Memory B cell (primary cell): ENCODE data around the gene MRPS18B.
"Not testable (repeated sequence)": the region's sequence is repeated elsewhere in the genome, so short reads cannot be mapped to it uniquely, and the experiment has no call there.

ENCODE experiments used
- ATAC-seq: fragments of 150-1000 bp; cut with Tn5 transposase; 2 replicates; pipeline ENCODE4 v1.10.0; 2021; ENCODE audit warnings: low read depth, mild to moderate bottlenecking, moderate library complexity
- DNase-seq, 2 donors: peaks; one replicate each; pipeline ENCODE4 v3.0.0; 2022; ENCODE audit warnings: low spot score in 2 of 2
- H3K27ac Mint-ChIP-seq: one replicate; pipeline ENCODE4 v1.8.0; 2022; ENCODE audit warnings: mild to moderate bottlenecking, moderate library complexity, mixed read lengths
- H3K27me3 Mint-ChIP-seq: one replicate; pipeline ENCODE4 v1.8.0; 2022; ENCODE audit warnings: mixed read lengths
- H3K36me3 Mint-ChIP-seq: one replicate; pipeline ENCODE4 v1.8.0; 2022; ENCODE audit warnings: mild to moderate bottlenecking, mixed read lengths
- H3K4me1 Mint-ChIP-seq: one replicate; pipeline ENCODE4 v1.8.0; 2022; ENCODE audit warnings: mixed read lengths
- H3K4me3 Mint-ChIP-seq: one replicate; pipeline ENCODE4 v1.8.0; 2022; ENCODE audit warnings: mild to moderate bottlenecking, moderate library complexity, mixed read lengths
- H3K9me3 Mint-ChIP-seq: one replicate; pipeline ENCODE4 v1.8.0; 2022; ENCODE audit warnings: mixed read lengths

Gene MRPS18B

DNA sequence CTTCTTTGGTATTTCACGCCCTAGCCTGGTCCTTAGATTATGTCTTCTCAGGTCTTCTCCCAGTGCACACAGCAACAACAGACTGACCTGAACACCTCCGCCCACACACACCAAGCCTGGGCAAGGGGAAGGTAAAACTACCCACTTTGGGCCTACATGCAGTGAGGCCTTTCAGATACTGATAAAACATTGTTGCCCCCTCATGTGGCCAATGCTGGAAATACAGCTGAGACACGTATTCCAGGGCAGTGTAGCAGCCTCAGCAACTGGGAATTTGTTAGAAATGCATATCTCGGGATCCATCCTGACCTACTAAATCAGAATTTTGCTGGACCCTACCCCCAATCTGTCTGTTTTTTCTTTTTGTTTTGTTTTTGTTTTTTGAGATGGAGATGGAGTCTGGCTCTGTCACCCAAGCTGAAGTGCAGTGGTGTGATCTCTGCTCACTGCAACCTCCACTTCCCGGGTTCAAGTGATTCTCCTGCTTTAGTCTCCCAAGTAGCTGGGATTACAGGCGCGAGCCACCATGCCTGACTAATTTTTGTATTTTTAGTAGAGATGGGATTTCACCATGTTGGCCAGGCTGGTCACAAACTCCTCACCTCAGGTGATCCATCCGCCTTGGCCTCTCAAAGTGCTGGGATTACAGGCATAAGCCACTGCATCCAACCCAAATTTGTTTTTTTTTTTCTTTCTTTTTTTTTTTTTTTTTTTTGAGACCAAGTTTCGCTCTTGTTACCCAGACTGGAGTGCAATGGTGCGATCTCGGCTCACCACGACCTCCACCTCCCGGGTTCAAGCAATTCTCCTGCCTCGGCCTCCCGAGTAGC, 20.1 kb upstream of the MRPS18B start:
- Mint-ChIP-seq H3K36me3 (peaks cover 14% of the 10 kb centered on the region), H3K27ac (peak overlapping the region; percentile 26)
- H3K9me3 Mint-ChIP-seq, H3K4me3 Mint-ChIP-seq, H3K4me1 Mint-ChIP-seq, H3K27me3 Mint-ChIP-seq: not testable (repeated sequence)
- ATAC-seq = peak; percentile 95
- DNase-seq = peak; percentile 77 to 82

DNA sequence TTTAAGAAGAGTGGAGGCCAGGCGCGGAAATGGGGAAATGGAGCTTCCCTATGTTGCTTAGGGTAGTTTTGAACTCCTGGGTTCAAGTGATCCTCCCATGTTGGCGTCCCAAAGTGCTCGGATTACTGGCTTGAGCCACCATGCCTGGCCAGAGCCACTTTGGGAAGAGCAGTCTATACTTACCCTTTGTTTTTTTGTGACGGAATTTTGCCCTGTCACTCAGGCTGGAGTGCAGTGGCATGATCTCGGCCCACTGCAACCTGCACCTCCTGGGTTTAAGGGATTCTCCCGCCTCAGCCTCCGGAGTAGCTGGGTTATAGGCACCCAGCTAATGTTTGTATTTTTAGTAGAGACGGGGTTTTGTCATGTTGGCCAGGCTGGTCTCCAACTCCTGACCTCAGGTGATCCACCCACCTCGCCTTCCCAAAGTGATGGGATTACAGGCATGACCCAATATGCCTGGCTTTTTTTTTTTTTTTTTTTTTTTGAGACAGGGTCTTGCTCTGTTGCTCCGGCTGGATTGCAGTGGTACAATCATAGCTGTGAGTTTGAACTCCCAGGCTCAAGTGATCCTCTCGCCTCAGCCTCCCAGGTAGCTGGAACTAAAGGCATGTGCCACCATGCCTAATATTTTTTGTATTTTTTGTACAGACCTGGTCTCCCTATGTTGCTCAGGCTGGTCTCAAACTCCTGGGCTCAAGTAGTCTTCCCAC, 18.6 kb upstream of the MRPS18B start:
- DNase-seq (no peak), ATAC-seq (no peak)
- no peak overlapping the region for H3K4me3 Mint-ChIP-seq
- no peak overlapping the region for H3K27ac Mint-ChIP-seq
- no peaks in the 10 kb centered on the region for H3K9me3 Mint-ChIP-seq
- no peaks in the 10 kb centered on the region for H3K27me3 Mint-ChIP-seq
- peaks cover 8% of the 10 kb centered on the region for H3K4me1 Mint-ChIP-seq
- peaks cover 23% of the 10 kb centered on the region for H3K36me3 Mint-ChIP-seq

DNA sequence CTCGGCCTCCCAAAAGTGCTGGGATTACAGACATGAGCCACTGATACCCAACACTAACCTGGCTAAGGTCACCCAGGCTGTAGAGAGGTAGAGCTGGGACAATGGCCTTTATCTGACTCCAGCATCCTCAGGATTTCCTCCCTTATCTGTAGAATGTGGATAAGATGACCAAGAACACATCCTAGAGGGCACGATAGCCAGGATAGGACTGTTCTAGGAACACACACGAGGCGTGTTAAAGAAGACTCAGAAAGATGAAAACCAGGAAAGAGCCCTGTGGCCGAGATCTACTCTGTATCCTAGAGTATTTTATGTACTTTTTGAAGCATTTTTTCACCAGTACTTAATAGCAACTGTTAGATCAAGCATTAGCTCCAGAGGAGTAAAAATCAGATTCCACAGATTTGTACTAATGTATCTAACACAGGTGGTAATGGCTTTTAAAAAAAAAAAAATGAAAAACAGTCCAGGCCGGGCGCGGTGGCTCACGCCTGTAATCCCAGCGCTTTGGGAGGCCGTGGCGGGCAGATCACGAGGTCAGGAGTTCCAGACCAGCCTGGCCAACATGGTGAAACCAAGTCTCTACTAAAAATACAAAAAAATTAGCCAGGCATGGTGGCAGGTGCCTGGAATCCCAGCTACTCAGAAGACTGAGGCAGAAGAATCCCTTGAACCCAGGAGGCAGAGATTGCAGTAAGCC, 17.9 kb upstream of the MRPS18B start:
- no peak overlapping the region for H3K27ac Mint-ChIP-seq

DNA sequence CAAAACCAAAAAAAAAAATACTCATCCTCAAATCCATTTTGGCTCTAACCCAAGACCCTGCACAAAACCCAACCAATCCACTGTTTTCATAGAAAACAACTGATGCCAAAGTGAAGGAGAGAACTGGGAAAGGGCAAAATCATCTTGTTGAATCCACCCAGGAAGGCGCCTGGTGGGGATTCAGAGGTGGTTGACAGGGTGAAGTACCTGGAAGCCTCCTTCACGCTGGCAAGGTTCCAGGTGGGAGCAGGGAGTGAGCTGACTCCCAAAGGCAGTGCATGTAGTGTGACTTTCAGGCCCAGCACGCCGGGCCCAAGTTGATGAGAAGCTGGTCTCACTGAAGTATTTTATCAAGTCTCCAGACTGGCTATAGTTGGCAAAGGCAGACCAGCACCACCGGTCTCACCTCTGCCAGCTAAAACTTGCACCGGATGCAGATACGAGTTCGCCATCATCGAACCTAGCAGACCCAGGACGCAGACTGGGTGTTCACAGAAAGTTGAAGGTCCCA, 17.1 kb upstream of the MRPS18B start:
- Mint-ChIP-seq H3K4me3 (no peak overlapping the region), H3K4me1 (peaks cover 7% of the 10 kb centered on the region), H3K27me3 (no peaks in the 10 kb centered on the region), H3K27ac (no peak overlapping the region), H3K9me3 (no peaks in the 10 kb centered on the region), H3K36me3 (peaks cover 28% of the 10 kb centered on the region)
- ATAC-seq (no peak), DNase-seq (no peak)

More for the DNA sequence above, 17.9 kb upstream of the MRPS18B start:
- ATAC-seq (no peak), DNase-seq (no peak)
- H3K36me3 Mint-ChIP-seq = peaks cover 24% of the 10 kb centered on the region
- H3K27me3 Mint-ChIP-seq = no peaks in the 10 kb centered on the region
- peaks cover 7% of the 10 kb centered on the region for H3K4me1 Mint-ChIP-seq
- H3K4me3 Mint-ChIP-seq = no peak overlapping the region
- H3K9me3 Mint-ChIP-seq = no peaks in the 10 kb centered on the region

DNA sequence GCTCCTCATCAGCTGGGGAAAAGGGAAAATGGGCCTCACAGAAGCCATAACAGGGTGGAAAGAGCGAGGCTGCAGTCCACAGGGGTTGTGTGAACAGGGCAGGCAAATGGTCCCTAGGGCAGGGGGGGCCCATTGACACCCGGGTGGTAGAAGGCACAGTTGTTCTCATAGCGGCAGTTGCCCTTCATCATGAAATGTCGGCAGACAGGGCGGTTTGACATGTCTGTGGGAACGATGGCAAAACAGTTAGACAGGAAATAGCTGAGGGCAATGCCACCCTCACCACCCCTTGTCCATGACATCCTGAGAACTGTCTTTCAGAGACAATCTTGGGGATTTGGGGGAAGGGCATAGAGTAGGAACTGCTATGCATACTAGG, 16.2 kb upstream of the MRPS18B start:
- no peak for ATAC-seq
- no peak overlapping the region for H3K27ac Mint-ChIP-seq
- no peaks in the 10 kb centered on the region for H3K27me3 Mint-ChIP-seq
- peaks cover 34% of the 10 kb centered on the region for H3K36me3 Mint-ChIP-seq
- H3K4me3 Mint-ChIP-seq = no peak overlapping the region
- DNase-seq = no peak
- no peaks in the 10 kb centered on the region for H3K9me3 Mint-ChIP-seq
- H3K4me1 Mint-ChIP-seq = peaks cover 10% of the 10 kb centered on the region

DNA sequence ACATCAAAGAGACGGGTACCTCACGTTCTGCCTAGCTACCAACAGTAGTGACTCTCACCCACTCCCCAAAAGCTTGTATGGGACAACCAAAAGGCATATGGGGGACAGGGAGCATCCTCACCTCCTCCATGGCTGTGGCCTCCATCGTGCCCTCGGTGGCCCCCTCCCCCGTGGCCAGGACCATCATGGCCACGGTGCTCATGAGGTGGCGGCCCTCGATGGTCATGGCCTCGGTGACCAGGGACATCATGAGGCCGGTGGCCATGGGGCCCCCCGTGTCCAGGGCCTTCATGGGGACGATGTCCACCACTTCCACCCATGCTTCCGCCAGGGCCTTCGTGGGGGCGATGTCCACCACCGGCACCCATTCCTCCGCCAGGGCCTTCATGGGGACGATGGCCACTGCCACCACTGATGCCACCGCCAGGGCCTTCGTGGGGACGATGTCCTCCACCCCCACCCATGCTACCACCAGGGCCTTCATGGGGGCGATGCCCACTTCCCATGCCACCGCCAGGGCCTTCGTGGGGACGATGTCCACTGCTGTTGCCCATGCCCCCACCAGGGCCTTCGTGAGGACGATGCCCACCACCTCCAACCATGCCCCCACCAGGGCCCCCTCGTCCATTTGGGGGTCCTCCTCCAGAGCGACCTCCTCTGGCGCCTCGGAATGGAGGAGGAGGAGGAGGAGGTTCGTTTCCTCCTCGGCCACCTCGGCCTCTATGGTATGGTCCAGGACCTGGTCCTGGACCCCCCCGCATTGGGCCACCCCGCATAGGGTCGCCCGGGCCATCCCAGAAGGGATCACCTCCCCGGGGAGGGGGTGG, 15.6 kb upstream of the MRPS18B start:
- Mint-ChIP-seq H3K9me3 (no peaks in the 10 kb centered on the region), H3K4me3 (no peak overlapping the region), H3K27me3 (no peaks in the 10 kb centered on the region), H3K27ac (no peak overlapping the region), H3K4me1 (peaks cover 10% of the 10 kb centered on the region), H3K36me3 (peaks cover 38% of the 10 kb centered on the region)
- DNase-seq (no peak), ATAC-seq (no peak)

DNA sequence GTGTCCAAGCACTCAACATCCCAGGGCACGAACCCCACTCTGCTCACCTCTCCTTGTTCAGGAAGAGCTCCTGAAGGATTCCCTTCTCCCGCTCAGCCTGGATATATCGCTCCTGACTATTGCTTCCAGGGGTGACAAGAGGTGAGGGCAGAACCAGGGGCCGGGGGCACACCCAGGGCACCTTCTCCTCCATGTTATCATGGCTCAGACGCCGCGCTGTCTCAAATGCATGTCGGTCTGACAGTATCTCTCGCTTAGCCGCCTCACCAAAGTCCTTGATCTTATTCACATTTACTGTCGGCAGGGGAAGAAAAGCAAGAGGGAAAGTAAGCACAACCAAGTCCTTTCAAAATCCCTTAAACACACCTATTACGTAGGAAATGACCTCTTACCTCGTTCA, 13.7 kb upstream of the MRPS18B start:
- Mint-ChIP-seq H3K4me1 (peaks cover 12% of the 10 kb centered on the region), H3K27me3 (no peaks in the 10 kb centered on the region), H3K36me3 (peaks cover 48% of the 10 kb centered on the region), H3K27ac (no peak overlapping the region), H3K9me3 (no peaks in the 10 kb centered on the region), H3K4me3 (no peak overlapping the region)
- DNase-seq (no peak), ATAC-seq (no peak)

DNA sequence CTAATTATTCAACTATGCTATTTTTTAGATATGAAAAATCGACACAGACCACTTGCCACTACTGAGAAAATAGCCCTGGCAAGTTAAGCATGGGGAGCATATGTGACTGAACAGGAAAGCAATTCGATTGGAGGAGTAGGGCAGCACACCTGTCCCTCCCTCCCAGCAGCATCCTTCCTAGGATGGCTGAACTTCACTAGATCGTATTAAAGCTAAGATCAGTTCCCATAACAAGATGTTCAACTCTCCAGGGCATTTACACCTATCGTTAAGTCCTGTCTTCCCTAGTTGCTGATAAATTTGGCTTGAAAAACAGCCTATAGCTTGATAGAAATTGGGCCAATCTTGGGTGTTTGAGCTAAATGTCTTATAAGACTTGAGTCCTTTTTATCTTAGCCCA, 7.6 kb upstream of the MRPS18B start:
- peaks cover 29% of the 10 kb centered on the region for H3K36me3 Mint-ChIP-seq

DNA sequence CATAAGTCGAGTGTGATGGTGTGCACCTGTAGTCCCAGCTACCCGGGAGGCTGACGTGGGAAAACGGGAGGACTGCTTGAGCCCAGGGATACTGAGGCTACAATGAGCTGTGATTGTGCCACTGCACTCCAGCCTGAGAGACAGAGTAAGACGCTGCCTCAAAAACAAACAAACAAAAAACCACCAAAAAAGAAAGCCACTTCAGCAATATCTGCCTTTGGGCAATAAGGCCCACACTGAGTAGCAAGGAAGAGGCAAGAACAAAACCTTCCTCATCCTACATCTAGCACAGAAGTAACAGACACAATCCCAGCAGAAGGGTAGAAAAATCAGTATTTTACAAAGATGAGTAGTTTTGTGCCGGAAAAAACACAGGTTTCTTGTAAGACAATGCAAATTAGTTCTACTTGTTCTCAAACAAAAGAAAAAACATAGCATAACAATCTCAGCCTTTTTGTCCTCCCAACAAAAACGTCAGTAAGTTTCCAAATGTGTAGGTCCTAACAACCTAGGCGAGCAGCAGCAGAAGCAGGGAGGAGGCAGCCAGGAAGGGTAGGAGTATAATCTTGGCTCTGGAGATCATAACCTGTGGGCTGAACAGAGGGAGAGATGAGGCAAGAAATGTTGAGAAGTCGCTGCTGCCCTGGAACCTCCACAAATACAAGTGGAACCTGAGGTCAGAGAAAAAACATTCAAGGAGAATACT, 6.3 kb upstream of the MRPS18B start:
- H3K27ac Mint-ChIP-seq = peak overlapping the region; percentile 88
- no peak for ATAC-seq
- no peak for DNase-seq
- H3K4me3 Mint-ChIP-seq = no peak overlapping the region
- peaks cover 33% of the 10 kb centered on the region for H3K36me3 Mint-ChIP-seq
- no peaks in the 10 kb centered on the region for H3K27me3 Mint-ChIP-seq
- no peaks in the 10 kb centered on the region for H3K9me3 Mint-ChIP-seq
- H3K4me1 Mint-ChIP-seq = peaks cover 45% of the 10 kb centered on the region

More for the DNA sequence above, 7.6 kb upstream of the MRPS18B start:
- H3K27ac Mint-ChIP-seq = peak overlapping the region; percentile 88
- no peaks in the 10 kb centered on the region for H3K9me3 Mint-ChIP-seq
- ATAC-seq (no peak), DNase-seq (no peak)
- H3K4me1 Mint-ChIP-seq = peaks cover 47% of the 10 kb centered on the region
- H3K4me3 Mint-ChIP-seq = no peak overlapping the region
- H3K27me3 Mint-ChIP-seq = no peaks in the 10 kb centered on the region

DNA sequence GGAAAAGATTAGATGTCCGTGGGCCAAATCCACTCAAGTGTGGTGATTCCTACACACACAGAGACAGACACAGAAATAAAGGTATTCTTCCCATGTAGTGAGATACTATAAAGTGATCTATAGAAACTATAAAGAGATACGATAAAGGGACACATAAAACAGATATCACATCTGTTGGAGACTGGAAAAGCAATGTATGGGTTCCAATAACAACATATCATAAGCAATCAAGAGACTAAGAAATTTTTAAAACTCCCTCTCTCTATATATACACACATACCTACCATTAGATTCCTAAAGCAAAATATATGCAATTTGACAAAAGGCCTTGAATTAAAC, 5.8 kb upstream of the MRPS18B start:
- Mint-ChIP-seq H3K4me1 (peaks cover 44% of the 10 kb centered on the region), H3K27me3 (no peaks in the 10 kb centered on the region), H3K4me3 (no peak overlapping the region), H3K9me3 (no peaks in the 10 kb centered on the region), H3K36me3 (peaks cover 31% of the 10 kb centered on the region), H3K27ac (peak overlapping the region; percentile 88)
- ATAC-seq = no peak
- no peak for DNase-seq

DNA sequence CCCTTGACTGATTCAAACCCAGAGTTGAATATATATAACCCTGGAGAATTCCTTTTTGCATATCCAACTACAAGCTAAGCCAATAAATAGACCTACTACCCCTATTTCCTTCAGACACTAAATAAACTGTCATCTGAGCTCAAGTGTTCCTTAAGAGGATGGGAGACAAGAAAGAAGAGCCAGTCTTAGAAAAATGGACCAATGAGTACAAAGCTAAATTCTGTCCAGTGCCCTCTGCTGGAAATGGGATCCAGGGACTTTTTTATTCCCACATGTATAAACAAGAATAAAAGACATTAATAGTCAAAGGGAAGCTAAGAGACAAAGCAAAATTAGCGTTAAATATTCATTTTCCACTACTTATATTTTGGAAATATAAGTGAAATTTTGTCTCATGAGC, 5.4 kb upstream of the MRPS18B start:
- Mint-ChIP-seq H3K27me3 (no peaks in the 10 kb centered on the region), H3K9me3 (no peaks in the 10 kb centered on the region), H3K36me3 (peaks cover 34% of the 10 kb centered on the region), H3K27ac (peak overlapping the region; percentile 88), H3K4me1 (peaks cover 44% of the 10 kb centered on the region), H3K4me3 (no peak overlapping the region)
- DNase-seq = no peak
- ATAC-seq = no peak

DNA sequence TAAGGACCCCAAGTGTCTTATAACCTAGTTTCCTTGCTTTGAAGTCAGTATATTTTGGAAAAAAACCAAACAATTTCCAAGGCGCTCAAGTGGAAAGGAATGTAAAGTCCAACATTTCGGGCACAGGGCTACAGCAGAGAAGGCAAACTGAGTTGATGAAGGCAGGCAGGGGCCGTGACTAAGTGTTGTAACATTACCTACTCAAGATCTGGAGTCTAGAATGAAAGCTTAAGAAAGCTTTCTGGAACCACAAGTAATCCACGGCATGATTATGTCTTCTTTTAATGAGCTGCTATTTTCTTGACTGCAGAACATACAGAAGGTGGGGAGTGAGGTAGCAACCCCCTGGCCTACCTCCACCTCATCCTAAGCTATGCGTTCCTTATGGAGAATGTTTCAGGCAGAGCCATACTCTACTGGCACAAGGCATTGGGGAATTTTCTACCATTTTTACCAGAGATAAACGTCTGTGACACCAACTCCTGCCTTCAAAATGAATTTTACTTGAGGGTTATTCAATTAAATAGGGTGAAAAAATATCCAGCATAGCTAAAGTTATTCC, 4.9 kb upstream of the MRPS18B start:
- Mint-ChIP-seq H3K9me3 (no peaks in the 10 kb centered on the region), H3K4me3 (no peak overlapping the region), H3K36me3 (peaks cover 30% of the 10 kb centered on the region), H3K27me3 (no peaks in the 10 kb centered on the region), H3K27ac (peak overlapping the region; percentile 100), H3K4me1 (peaks cover 41% of the 10 kb centered on the region)
- ATAC-seq = no peak
- DNase-seq = no peak
